A673 (cell line): ENCODE measurements around the gene CATSPERD. TPM values are rescaled to one million over a fixed set of nuclear protein-coding genes. Genes with fewer than 3 reads are reported as not detected.

Source experiments
- BruUV-seq: library from RNA; stranded (reverse); fragments of 400-500 nt; replicated peaks from 2 replicates; lab custom pipeline; 2021; lab: Mats Ljungman, UMichigan
- CTCF ChIA-PET: fragments of 300-600 bp; sonication (Branson Sonifier 250); formaldehyde crosslinking; loops from one replicate; lab custom pipeline; 2022; ENCODE audit warnings: antibody characterized with exemption; lab: Charles Lee
- POLR2A ChIA-PET: fragments of 300-600 bp; sonication (Branson Sonifier 250); formaldehyde crosslinking; loops from one replicate; lab custom pipeline; 2022; ENCODE audit warnings: antibody characterized with exemption; ENCODE audit not compliant: low non-redundant PET; lab: Charles Lee
- DNase-seq: peaks from one replicate; pipeline ENCODE4 v3.0.0-alpha.2; 2015; ENCODE audit warnings: low spot score
- H3K27ac ChIP-seq: fragments of 200-600 bp; sonication (generic); 2 replicates; pipeline ENCODE4 v1.5.1; 2016; ENCODE audit warnings: mixed run types, low read depth, mild to moderate bottlenecking, mixed read lengths, antibody characterized with exemption, low read length; ENCODE audit not compliant: poor library complexity, severe bottlenecking
- H3K27me3 ChIP-seq: fragments of 200-600 bp; sonication (generic); replicated peaks from 2 replicates; pipeline ENCODE4 v1.6.1; 2017; ENCODE audit warnings: mixed run types, low read depth, mild to moderate bottlenecking, mixed read lengths, antibody characterized with exemption, low read length; ENCODE audit not compliant: insufficient read depth, poor library complexity
- H3K36me3 ChIP-seq: fragments of 200-600 bp; sonication (generic); 2 replicates; pipeline ENCODE4 v1.6.1; 2016; ENCODE audit warnings: mixed run types, mild to moderate bottlenecking, mixed read lengths, antibody characterized with exemption, low read length; ENCODE audit not compliant: insufficient read depth, poor library complexity, severe bottlenecking
- H3K4me1 ChIP-seq: fragments of 200-600 bp; sonication (generic); 2 replicates; pipeline ENCODE4 v1.6.1; 2017; ENCODE audit warnings: mixed run types, mild to moderate bottlenecking, mixed read lengths, antibody characterized with exemption, low read length; ENCODE audit not compliant: insufficient read depth, poor library complexity, severe bottlenecking
- H3K4me3 ChIP-seq: fragments of 200-600 bp; sonication (generic); 2 replicates; pipeline ENCODE4 v1.5.1; 2016; ENCODE audit warnings: low read depth, mixed run types, mild to moderate bottlenecking, mixed read lengths, low read length; ENCODE audit not compliant: poor library complexity, severe bottlenecking
- H3K9me3 ChIP-seq: fragments of 200-600 bp; sonication (generic); 2 replicates; pipeline ENCODE4 v1.6.1; 2016; ENCODE audit warnings: mixed run types, low read depth, mild to moderate bottlenecking, mixed read lengths, antibody characterized with exemption, low read length; ENCODE audit not compliant: poor library complexity, severe bottlenecking
- CTCF ChIP-seq: fragments of 300-800, 200-600 bp; sonication (generic); conservative IDR thresholded peaks from 2 replicates; pipeline ENCODE4 v1.5.1; 2017; ENCODE audit warnings: low read depth, mild to moderate bottlenecking, antibody characterized with exemption, low read length, moderate library complexity, mixed read lengths
- EZH2 ChIP-seq: fragments of 200-600 bp; sonication (generic); IDR thresholded peaks from 2 replicates; pipeline ENCODE4 v1.6.1; 2017; ENCODE audit warnings: borderline replicate concordance, low read depth, mild to moderate bottlenecking, mixed read lengths, antibody characterized with exemption, low read length; ENCODE audit not compliant: poor library complexity, severe bottlenecking
- intact Hi-C: fragments of 100-400 bp; cut with micrococcal nuclease; formaldehyde crosslinking; loops from one replicate; pipeline ENCODE4 v1.10.0; 2022; ENCODE audit not compliant: unreplicated experiment
- total RNA-seq: library from RNA; stranded (reverse); gene quantifications from 2 replicates; pipeline ENCODE4 v1.2.3, GENCODE V29; 2021

Gene CATSPERD
- total RNA-seq, 1 experiment from 2014 or later: not detected

- CTCF ChIA-PET: no interaction called here
- Histone ChIP-seq H3K27ac (no peak overlapping the region), H3K4me1 (no peaks in the 10 kb centered on the region), H3K36me3 (peaks cover 2% of the 10 kb centered on the region), H3K9me3 (no peaks in the 10 kb centered on the region), H3K4me3 (no peak overlapping the region), H3K27me3 (no peaks in the 10 kb centered on the region)
- intact Hi-C loops: no loop called here
- no TSS peak for BruUV-seq
- DNase-seq: no peak
- POLR2A ChIA-PET: no interaction called here
- TF ChIP-seq EZH2 (no peak), CTCF (no peak)
Observed at GRCh38 chr19:5676105-5676771, 44.2 kb upstream of the CATSPERD start.

GRCh38 chr19:5676772-5677105 is 43.7 kb upstream of the CATSPERD start:
- DNase-seq: no peak
- H3K36me3 ChIP-seq: peaks cover 2% of the 10 kb centered on the region
- ChIA-PET POLR2A (no interaction called here), CTCF (no interaction called here)
- H3K4me1 ChIP-seq: no peaks in the 10 kb centered on the region
- no peaks in the 10 kb centered on the region for H3K27me3 ChIP-seq
- TF ChIP-seq CTCF (no peak), EZH2 (no peak)
- H3K27ac ChIP-seq: no peak overlapping the region
- no peak overlapping the region for H3K4me3 ChIP-seq
- intact Hi-C loops: no loop called here
- no peaks in the 10 kb centered on the region for H3K9me3 ChIP-seq
- no TSS peak for BruUV-seq

GRCh38 chr19:5677136-5677535 is 43.3 kb upstream of the CATSPERD start:
- Histone ChIP-seq H3K4me3 (no peak overlapping the region), H3K36me3 (no peaks in the 10 kb centered on the region), H3K27me3 (no peaks in the 10 kb centered on the region), H3K27ac (no peak overlapping the region), H3K4me1 (no peaks in the 10 kb centered on the region), H3K9me3 (no peaks in the 10 kb centered on the region)
- no TSS peak for BruUV-seq
- CTCF ChIA-PET: no interaction called here
- TF ChIP-seq EZH2 (no peak), CTCF (no peak)
- POLR2A ChIA-PET: no interaction called here
- DNase-seq: no peak
- intact Hi-C loops: no loop called here
